HPDE6-E6E7 (cell line): Measurements from ENCODE around the gene NEURL2.
"Not testable (repeated sequence)": the region's sequence is repeated elsewhere in the genome, so short reads cannot be mapped to it uniquely, and the experiment has no call there.

Experiments used
- DNase-seq: peaks from one replicate; pipeline ENCODE4 v3.0.0; 2011; ENCODE audit warnings: missing footprints; ENCODE audit errors: extremely low spot score

NEURL2 gene

GRCh38 chr20:45919542-45920399 lies 28.8 kb upstream of the NEURL2 start:
- no peak for DNase-seq

- DNase-seq: no peak
Observed at GRCh38 chr20:45918779-45919537, 27.9 kb upstream of the NEURL2 start.

- no peak for DNase-seq
Observed at GRCh38 chr20:45918182-45918737, 27.3 kb upstream of the NEURL2 start.

GRCh38 chr20:45917790-45918141 lies 26.8 kb upstream of the NEURL2 start:
- DNase-seq: no peak

- DNase-seq: no peak
Observed at GRCh38 chr20:45913116-45913515, 22.1 kb upstream of the NEURL2 start.

- no peak for DNase-seq
Observed at GRCh38 chr20:45912344-45912682, 21.3 kb upstream of the NEURL2 start.

- no peak for DNase-seq
Observed at GRCh38 chr20:45911486-45912343, 20.7 kb upstream of the NEURL2 start, which contains the start of gene PLTP. Gene PLTP (minus strand): TSS chr20:45912155. CDS start chr20:45911452, 703 bp downstream.

GRCh38 chr20:45910670-45911485 lies 19.9 kb upstream of the NEURL2 start:
- peak; percentile 98 for DNase-seq

- DNase-seq: no peak
Observed at GRCh38 chr20:45909817-45910669, 19.0 kb upstream of the NEURL2 start.

- no peak for DNase-seq
Observed at GRCh38 chr20:45909336-45909808, 18.4 kb upstream of the NEURL2 start.

- no peak for DNase-seq
Observed at GRCh38 chr20:45908084-45908483, 17.1 kb upstream of the NEURL2 start.

GRCh38 chr20:45907219-45907948 lies 16.4 kb upstream of the NEURL2 start:
- DNase-seq: no peak

GRCh38 chr20:45905505-45906079 lies 14.6 kb upstream of the NEURL2 start:
- peak; percentile 95 for DNase-seq

- no peak for DNase-seq
Observed at GRCh38 chr20:45904583-45905504, 13.8 kb upstream of the NEURL2 start.

- no peak for DNase-seq
Observed at GRCh38 chr20:45902199-45902701, 11.2 kb upstream of the NEURL2 start.

- not testable (repeated sequence) for DNase-seq
Observed at GRCh38 chr20:45901332-45901731, 10.3 kb upstream of the NEURL2 start.

- DNase-seq: no peak
Observed at GRCh38 chr20:45899046-45899835, 8.2 kb upstream of the NEURL2 start.
